HG03457 (cell line): ENCODE measurements around the gene ZNF362.

Experiments
- ATAC-seq: cut with Tn5 transposase; IDR thresholded peaks from one replicate; pipeline ENCODE4 v1.9.1; 2021; ENCODE audit warnings: moderate number of reproducible peaks; ENCODE audit not compliant: unreplicated experiment

The ZNF362 gene

GRCh38 chr1:33341190-33341589 is 84.9 kb downstream of the ZNF362 start:
- ATAC-seq = no peak

- no peak for ATAC-seq
Measured at GRCh38 chr1:33342041-33342723, 85.9 kb downstream of the ZNF362 start.

- no peak for ATAC-seq
Measured at GRCh38 chr1:33343539-33343938, 87.2 kb downstream of the ZNF362 start.

- ATAC-seq = no peak
Measured at GRCh38 chr1:33344896-33345560, 88.7 kb downstream of the ZNF362 start.

GRCh38 chr1:33346533-33346926 is 90.2 kb downstream of the ZNF362 start:
- ATAC-seq = no peak

- no peak for ATAC-seq
Measured at GRCh38 chr1:33346927-33347649, 90.8 kb downstream of the ZNF362 start.

GRCh38 chr1:33347650-33347992 is 91.3 kb downstream of the ZNF362 start:
- ATAC-seq = no peak

- no peak for ATAC-seq
Measured at GRCh38 chr1:33348194-33348593, 91.9 kb downstream of the ZNF362 start.

GRCh38 chr1:33348676-33349080 is 92.4 kb downstream of the ZNF362 start:
- ATAC-seq = no peak

GRCh38 chr1:33349081-33349759 is 92.9 kb downstream of the ZNF362 start:
- ATAC-seq = peak; percentile 11

- peak; percentile 55 for ATAC-seq
Measured at GRCh38 chr1:33349778-33350610, 93.7 kb downstream of the ZNF362 start.
